GM19395 (cell line): Measurements from ENCODE around the gene BHLHE41.

Source experiments
- ATAC-seq: cut with Tn5 transposase; IDR thresholded peaks from one replicate; pipeline ENCODE4 v1.9.1; 2021; ENCODE audit warnings: mild to moderate bottlenecking, moderate library complexity; ENCODE audit not compliant: unreplicated experiment

The BHLHE41 gene

DNA sequence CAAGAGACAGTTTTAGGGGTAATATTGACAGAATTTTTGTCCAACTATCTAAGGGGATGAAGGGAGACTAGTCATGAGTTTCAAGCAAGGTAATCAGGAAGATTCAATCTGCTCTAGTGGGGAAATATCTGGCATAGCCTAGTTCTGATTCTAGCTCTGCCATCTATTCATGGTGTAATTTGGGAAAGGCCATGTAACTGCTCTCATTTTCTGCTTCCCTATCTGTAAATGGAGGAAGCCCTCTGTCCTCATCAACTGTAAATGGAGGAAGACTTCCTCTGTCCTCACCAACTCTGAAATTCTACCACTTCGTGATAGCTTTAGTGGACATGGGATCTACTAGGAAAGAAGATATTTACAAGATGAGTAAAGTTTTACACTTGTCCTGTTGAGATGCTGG is 37.9 kb downstream of the BHLHE41 start:
- no peak for ATAC-seq

DNA sequence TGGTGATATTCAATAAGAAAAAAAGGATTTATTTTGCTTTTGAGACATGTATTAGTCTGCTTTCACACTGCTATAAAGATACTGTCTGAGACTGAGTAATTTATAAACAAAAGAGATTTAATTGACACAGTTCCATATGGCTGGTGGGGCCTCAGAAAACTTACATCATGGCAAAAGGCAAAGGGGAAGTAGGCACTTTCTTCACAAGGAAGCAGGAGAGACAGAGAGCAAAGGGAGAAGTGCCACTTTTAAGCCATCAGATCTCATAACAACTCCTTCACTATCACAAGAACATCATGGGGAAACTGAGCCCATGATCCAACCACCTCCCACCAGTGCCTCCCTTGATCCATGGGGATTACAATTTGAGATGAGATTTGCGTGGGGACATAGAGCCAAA is 43.9 kb downstream of the BHLHE41 start:
- no peak for ATAC-seq

DNA sequence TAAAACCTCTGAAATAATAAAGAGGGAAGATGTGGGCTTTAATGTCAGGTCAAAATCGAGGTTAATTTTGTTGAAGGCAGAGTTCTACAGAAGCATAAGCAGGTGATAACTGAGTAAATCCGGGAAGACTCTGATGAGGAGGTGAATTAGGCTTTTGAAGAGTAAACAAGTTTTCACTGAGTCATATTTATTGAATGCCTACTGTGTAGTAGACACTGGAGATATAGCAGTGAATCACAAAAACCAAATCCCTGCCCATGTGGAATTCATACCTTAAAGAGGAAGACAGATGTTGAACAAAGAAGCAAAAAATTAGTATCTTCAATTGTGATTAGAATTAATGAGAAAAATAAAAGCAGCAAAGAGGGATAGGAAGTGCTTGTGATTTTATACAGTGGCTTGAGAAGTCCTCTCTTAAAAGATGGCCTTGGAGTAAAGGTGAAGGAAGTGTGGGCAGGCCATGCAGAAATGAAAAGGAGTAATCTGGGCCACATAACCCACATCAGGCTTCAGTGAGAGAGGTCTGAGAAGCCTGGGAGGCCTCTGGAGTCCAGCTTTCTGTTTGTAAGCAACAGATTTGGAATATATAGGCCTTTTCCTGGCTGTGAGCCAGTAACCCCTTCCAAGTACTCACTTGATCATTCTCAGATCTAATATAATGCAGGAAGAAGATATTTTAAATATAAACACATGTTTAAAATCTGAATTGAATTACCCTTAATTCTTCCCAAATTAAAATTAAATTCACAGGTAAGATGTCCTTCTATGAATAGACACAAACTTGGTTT is 46.7 kb downstream of the BHLHE41 start:
- ATAC-seq, result no peak
